Measurements from ENCODE around the gene MNS1. TPM values are rescaled to one million over a fixed set of nuclear protein-coding genes. Genes with fewer than 3 reads are reported as not detected.
A peak's percentile ranks its signal among the peaks of the same experiment; 100 is the strongest.

Gene MNS1
- total and polyA plus RNA-seq, 9 of the 15 experiments (the other 6 are each of a cell fraction or from before 2014, with no cell fraction given), result 1.1 to 10.3 (median 2.5) TPM

DNA sequence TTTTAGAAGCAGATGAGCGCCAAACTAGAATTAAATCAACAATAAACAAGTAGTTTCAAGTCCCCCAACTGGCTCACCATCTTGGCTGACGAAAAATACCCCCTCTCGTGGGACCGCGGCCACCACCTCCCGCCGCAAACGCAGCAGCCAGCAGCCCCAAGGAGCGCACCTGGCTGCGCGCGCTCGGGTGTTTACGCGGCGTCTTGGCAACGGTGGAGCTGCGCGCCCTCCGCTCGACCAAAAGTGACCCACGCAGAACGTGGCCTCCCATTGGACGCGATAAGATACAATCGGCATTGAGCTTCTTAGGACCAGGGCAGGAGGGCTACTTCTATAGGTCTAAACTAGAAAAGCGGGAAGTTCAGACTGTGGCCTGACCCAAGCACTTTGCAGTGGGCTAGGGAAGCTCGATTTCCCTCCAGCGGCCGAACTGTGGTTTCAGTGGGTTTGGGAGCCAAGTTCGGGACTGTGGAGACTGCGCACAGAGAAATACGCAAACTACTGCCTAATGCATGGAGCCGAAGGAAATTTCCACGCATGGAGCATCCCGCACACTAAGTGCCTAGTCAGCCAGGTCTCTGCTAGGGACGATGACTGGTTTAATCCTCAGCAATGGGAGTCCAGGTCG lies at the start of gene MNS1 (continued):
- no peak for TF ChIP-seq CUX1 (CRISPR knock-in tag; IDR thresholded peaks at IDR 0.05)
- no peak for TF ChIP-seq BRF2 (IDR thresholded peaks at IDR 0.05; ENCODE audit: borderline replicate concordance, insufficient read depth, insufficient read length)
- TF ChIP-seq HDAC6 (IDR thresholded peaks at IDR 0.05; ENCODE audit: low read depth, low read length), result peak; percentile 81; the same call in 1 of the 2 replicates
- no peak for TF ChIP-seq PREB (CRISPR knock-in tag; IDR thresholded peaks at IDR 0.05)
- peak; percentile 79 for TF ChIP-seq TFAP4 (CRISPR knock-in tag; IDR thresholded peaks at IDR 0.05; ENCODE audit: borderline replicate concordance)
- TF ChIP-seq ATF7 (IDR thresholded peaks at IDR 0.05), result no peak
- TF ChIP-seq PTBP1 (IDR thresholded peaks at IDR 0.05; ENCODE audit: low read depth, low read length), result no peak
- TF ChIP-seq CHD2 (IDR thresholded peaks at IDR 0.05; ENCODE audit: low read depth, low read length), result peak; percentile 38
- no peak for TF ChIP-seq CBX5 (IDR thresholded peaks at IDR 0.05; ENCODE audit: borderline replicate concordance, low read depth)
- TF ChIP-seq RERE (CRISPR knock-in tag; IDR thresholded peaks at IDR 0.05; ENCODE audit: borderline replicate concordance), result no peak
- peak; percentile 61; the same call in 1 of the 2 replicates for TF ChIP-seq SIN3B (IDR thresholded peaks at IDR 0.05; ENCODE audit: low read depth)
- TF ChIP-seq NR2F6 (CRISPR knock-in tag; IDR thresholded peaks at IDR 0.05), result no peak
- TF ChIP-seq ZFX (CRISPR knock-in tag; IDR thresholded peaks at IDR 0.05), result peak; percentile 48

All from K562 (cell line).